Peyer's patch (tissue), 4 donors: ENCODE data around the gene RBM20.

Source experiments
- CTCF ChIP-seq, 6 experiments: fragments of 450-650 bp in 4 of 6; fragments of 200-600 bp in 2 of 6; sonication (generic) in 1 of 6; IDR thresholded peaks; one replicate each; pipeline ENCODE4 v1.5.1; 2017 to 2019; ENCODE audit warnings: antibody characterized with exemption in 6 of 6, mild to moderate bottlenecking in 3 of 6, moderate library complexity in 1 of 6
- POLR2A ChIP-seq, 2 donors: fragments of 450-650 bp; IDR thresholded peaks; one replicate each; pipeline ENCODE4 v1.5.1; 2017; ENCODE audit warnings: antibody characterized with exemption in 2 of 2, mild to moderate bottlenecking in 2 of 2, moderate library complexity in 2 of 2

GRCh38 chr10:110686949-110687348, 42.8 kb downstream of the RBM20 start:
- TF ChIP-seq CTCF (IDR thresholded peaks at IDR 0.05) (no peak), POLR2A (IDR thresholded peaks at IDR 0.05) (no peak)
